GM12878 (cell line): ENCODE measurements around the gene CDK5R1. TPM values are rescaled to one million over a fixed set of nuclear protein-coding genes. Genes with fewer than 3 reads are reported as not detected.
A peak's percentile ranks its signal among the peaks of the same experiment; 100 is the strongest.

ENCODE experiments used
- ATF3 ChIP-seq: IDR thresholded peaks from 2 replicates; pipeline ENCODE4 v1.6.1; 2011; ENCODE audit warnings: low read depth, mild to moderate bottlenecking, low read length, moderate library complexity, borderline replicate concordance; ENCODE audit errors: extremely low read depth
- CBFB ChIP-seq: IDR thresholded peaks from 2 replicates; pipeline ENCODE4 v1.6.1; 2016; ENCODE audit warnings: antibody characterized with exemption, low read depth
- CEBPZ ChIP-seq: fragments of 150-350 bp; IDR thresholded peaks from 2 replicates; pipeline ENCODE4 v1.6.1; 2016; ENCODE audit warnings: low read depth, low read length
- CREB1 ChIP-seq: IDR thresholded peaks from 2 replicates; pipeline ENCODE4 v1.6.1; 2012; ENCODE audit warnings: low read depth, mild to moderate bottlenecking, inconsistent platforms
- CREM ChIP-seq: IDR thresholded peaks from 2 replicates; pipeline ENCODE4 v1.6.1; 2014; ENCODE audit warnings: antibody characterized with exemption, low read depth
- FOS ChIP-seq: IDR thresholded peaks from 3 replicates; pipeline ENCODE4 v1.6.1; 2011; ENCODE audit warnings: borderline replicate concordance; ENCODE audit not compliant: insufficient read length; ENCODE audit errors: extremely low read depth
- IKZF2 ChIP-seq, 2 experiments: fragments of 450-650 bp; IDR thresholded peaks; 2 replicates each; pipeline ENCODE4 v1.6.1; 2017; ENCODE audit warnings: mild to moderate bottlenecking in 2 of 2, moderate library complexity in 2 of 2
- KLF5 ChIP-seq: fragments of 450-650 bp; IDR thresholded peaks from 2 replicates; pipeline ENCODE4 v1.6.1; 2014; ENCODE audit warnings: mild to moderate bottlenecking; ENCODE audit not compliant: partially characterized antibody
- MTA2 ChIP-seq: fragments of 450-650 bp; IDR thresholded peaks from 2 replicates; pipeline ENCODE4 v1.6.1; 2016; ENCODE audit warnings: low read depth, mild to moderate bottlenecking, moderate library complexity
- MTA3 ChIP-seq: IDR thresholded peaks from 2 replicates; pipeline ENCODE4 v1.6.1; 2012; ENCODE audit warnings: low read length, inconsistent platforms, borderline replicate concordance
- NR2C2 ChIP-seq: IDR thresholded peaks from 2 replicates; pipeline ENCODE4 v1.6.1; 2011; ENCODE audit warnings: borderline replicate concordance, low read depth; ENCODE audit not compliant: control insufficient read depth, insufficient read length
- NRF1 ChIP-seq: conservative IDR thresholded peaks from 2 replicates; pipeline ENCODE4 v1.6.1; 2011; ENCODE audit warnings: mild to moderate bottlenecking, low read depth, low read length, improper control_type of control experiment
- POLR2A ChIP-seq: IDR thresholded peaks from 2 replicates; pipeline ENCODE4 v1.6.1; 2011; ENCODE audit warnings: low read depth, mild to moderate bottlenecking, low read length
- POLR2AphosphoS2 ChIP-seq: IDR thresholded peaks from 2 replicates; pipeline ENCODE4 v1.6.1; 2011; ENCODE audit warnings: low read depth, mild to moderate bottlenecking, low read length, improper control_type of control experiment, moderate library complexity
- POU2F2 ChIP-seq: IDR thresholded peaks from 3 replicates; pipeline ENCODE4 v1.6.1; 2011; ENCODE audit warnings: low read depth, mild to moderate bottlenecking, low read length, borderline replicate concordance
- SP1 ChIP-seq: IDR thresholded peaks from one replicate; pipeline ENCODE4 v1.6.1; 2011; ENCODE audit warnings: low read depth, low read length
- TAF1 ChIP-seq: IDR thresholded peaks from 2 replicates; pipeline ENCODE4 v1.6.1; 2011; ENCODE audit warnings: mild to moderate bottlenecking, low read depth, low read length, borderline replicate concordance
- polyA plus RNA-seq, 11 experiments: library from polyadenylated mRNA; depleted of rRNA in 4 of 11; unstranded in 6 of 11; stranded (reverse) in 5 of 11; fragments of >200 nt; fragmentation: Nextera tagmentation in 4 of 11; fragmentation: Illumina TruSeq in 1 of 11; extraction: Ambion mirVana in 4 of 11; extraction: Trizol in 1 of 11; gene quantifications; 1 replicate in 1 of 11; 2 replicates in 10 of 11; pipeline versions ENCODE4 v1.2.1 to v1.2.3, GENCODE V29; 2011 to 2016; ENCODE audit warnings: inconsistent platforms in 2 of 11, missing spikeins in 2 of 11, low read depth in 1 of 11
- total RNA-seq, 4 experiments: library from RNA; depleted of rRNA in 3 of 4; stranded (reverse); fragments of >200 nt in 3 of 4; fragmentation: Illumina TruSeq in 1 of 4; extraction: Trizol in 1 of 4; gene quantifications; 2 replicates each; pipeline versions ENCODE4 v1.2.1 to v1.2.3, GENCODE V29; 2013 to 2021
- TF ChIP-seq, protein P1 (sequence below): IDR thresholded peaks from 2 replicates; pipeline ENCODE4 v1.6.1; 2012; ENCODE audit warnings: improper control_type of control experiment, low read depth, low read length; ENCODE audit not compliant: insufficient replicate concordance
- TF ChIP-seq, protein P2 (sequence below): fragments of 450-650 bp; IDR thresholded peaks from 2 replicates; pipeline ENCODE4 v1.6.1; 2016; ENCODE audit warnings: mild to moderate bottlenecking

CDK5R1 gene
- total and polyA plus RNA-seq, 10 of the 15 experiments (the other 5 are each of a cell fraction or from before 2014, with no cell fraction given): 1.1 to 28.3 (median 12.2) TPM

- TF ChIP-seq FOS (no peak), POLR2AphosphoS2 (no peak), NRF1 (no peak), POU2F2 (no peak), SP1 (no peak), TAF1 (no peak), NR2C2 (no peak), CEBPZ (no peak), MTA2 (no peak), CBFB (no peak), KLF5 (no peak), MTA3 (no peak), POLR2A (peak; percentile 71), CREM (no peak), IKZF2 (IDR thresholded peaks at IDR 0.05) (no peak), CREB1 (no peak), ATF3 (no peak)
- TF ChIP-seq, protein P1, sequence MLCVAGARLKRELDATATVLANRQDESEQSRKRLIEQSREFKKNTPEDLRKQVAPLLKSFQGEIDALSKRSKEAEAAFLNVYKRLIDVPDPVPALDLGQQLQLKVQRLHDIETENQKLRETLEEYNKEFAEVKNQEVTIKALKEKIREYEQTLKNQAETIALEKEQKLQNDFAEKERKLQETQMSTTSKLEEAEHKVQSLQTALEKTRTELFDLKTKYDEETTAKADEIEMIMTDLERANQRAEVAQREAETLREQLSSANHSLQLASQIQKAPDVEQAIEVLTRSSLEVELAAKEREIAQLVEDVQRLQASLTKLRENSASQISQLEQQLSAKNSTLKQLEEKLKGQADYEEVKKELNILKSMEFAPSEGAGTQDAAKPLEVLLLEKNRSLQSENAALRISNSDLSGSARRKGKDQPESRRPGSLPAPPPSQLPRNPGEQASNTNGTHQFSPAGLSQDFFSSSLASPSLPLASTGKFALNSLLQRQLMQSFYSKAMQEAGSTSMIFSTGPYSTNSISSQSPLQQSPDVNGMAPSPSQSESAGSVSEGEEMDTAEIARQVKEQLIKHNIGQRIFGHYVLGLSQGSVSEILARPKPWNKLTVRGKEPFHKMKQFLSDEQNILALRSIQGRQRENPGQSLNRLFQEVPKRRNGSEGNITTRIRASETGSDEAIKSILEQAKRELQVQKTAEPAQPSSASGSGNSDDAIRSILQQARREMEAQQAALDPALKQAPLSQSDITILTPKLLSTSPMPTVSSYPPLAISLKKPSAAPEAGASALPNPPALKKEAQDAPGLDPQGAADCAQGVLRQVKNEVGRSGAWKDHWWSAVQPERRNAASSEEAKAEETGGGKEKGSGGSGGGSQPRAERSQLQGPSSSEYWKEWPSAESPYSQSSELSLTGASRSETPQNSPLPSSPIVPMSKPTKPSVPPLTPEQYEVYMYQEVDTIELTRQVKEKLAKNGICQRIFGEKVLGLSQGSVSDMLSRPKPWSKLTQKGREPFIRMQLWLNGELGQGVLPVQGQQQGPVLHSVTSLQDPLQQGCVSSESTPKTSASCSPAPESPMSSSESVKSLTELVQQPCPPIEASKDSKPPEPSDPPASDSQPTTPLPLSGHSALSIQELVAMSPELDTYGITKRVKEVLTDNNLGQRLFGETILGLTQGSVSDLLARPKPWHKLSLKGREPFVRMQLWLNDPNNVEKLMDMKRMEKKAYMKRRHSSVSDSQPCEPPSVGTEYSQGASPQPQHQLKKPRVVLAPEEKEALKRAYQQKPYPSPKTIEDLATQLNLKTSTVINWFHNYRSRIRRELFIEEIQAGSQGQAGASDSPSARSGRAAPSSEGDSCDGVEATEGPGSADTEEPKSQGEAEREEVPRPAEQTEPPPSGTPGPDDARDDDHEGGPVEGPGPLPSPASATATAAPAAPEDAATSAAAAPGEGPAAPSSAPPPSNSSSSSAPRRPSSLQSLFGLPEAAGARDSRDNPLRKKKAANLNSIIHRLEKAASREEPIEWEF: no peak
- TF ChIP-seq, protein P2, sequence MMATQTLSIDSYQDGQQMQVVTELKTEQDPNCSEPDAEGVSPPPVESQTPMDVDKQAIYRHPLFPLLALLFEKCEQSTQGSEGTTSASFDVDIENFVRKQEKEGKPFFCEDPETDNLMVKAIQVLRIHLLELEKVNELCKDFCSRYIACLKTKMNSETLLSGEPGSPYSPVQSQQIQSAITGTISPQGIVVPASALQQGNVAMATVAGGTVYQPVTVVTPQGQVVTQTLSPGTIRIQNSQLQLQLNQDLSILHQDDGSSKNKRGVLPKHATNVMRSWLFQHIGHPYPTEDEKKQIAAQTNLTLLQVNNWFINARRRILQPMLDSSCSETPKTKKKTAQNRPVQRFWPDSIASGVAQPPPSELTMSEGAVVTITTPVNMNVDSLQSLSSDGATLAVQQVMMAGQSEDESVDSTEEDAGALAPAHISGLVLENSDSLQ: no peak
Measured at GRCh38 chr17:32486701-32487472, at the start of gene CDK5R1 (continued).
